ENCODE measurements around the gene TIMM8B. TPM values are rescaled to one million over a fixed set of nuclear protein-coding genes. Genes with fewer than 3 reads are reported as not detected.

TIMM8B gene
- total RNA-seq, 1 experiment from 2014 or later, result 87.3 TPM

- CTCF ChIA-PET, result interaction anchor here (0.6 kb wide), 1 partner anchor 238 kb away, joined by 3 read pairs; no protein-coding TSS in a partner anchor
Observed at GRCh38 chr11:112042161-112042960, 44.2 kb downstream of the TIMM8B start.

GRCh38 chr11:112037527-112037926, 49.0 kb downstream of the TIMM8B start:
- TF ChIP-seq, protein P1, sequence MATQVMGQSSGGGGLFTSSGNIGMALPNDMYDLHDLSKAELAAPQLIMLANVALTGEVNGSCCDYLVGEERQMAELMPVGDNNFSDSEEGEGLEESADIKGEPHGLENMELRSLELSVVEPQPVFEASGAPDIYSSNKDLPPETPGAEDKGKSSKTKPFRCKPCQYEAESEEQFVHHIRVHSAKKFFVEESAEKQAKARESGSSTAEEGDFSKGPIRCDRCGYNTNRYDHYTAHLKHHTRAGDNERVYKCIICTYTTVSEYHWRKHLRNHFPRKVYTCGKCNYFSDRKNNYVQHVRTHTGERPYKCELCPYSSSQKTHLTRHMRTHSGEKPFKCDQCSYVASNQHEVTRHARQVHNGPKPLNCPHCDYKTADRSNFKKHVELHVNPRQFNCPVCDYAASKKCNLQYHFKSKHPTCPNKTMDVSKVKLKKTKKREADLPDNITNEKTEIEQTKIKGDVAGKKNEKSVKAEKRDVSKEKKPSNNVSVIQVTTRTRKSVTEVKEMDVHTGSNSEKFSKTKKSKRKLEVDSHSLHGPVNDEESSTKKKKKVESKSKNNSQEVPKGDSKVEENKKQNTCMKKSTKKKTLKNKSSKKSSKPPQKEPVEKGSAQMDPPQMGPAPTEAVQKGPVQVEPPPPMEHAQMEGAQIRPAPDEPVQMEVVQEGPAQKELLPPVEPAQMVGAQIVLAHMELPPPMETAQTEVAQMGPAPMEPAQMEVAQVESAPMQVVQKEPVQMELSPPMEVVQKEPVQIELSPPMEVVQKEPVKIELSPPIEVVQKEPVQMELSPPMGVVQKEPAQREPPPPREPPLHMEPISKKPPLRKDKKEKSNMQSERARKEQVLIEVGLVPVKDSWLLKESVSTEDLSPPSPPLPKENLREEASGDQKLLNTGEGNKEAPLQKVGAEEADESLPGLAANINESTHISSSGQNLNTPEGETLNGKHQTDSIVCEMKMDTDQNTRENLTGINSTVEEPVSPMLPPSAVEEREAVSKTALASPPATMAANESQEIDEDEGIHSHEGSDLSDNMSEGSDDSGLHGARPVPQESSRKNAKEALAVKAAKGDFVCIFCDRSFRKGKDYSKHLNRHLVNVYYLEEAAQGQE (IDR thresholded peaks at IDR 0.05; ENCODE audit: insufficient read depth in 1 of 2, low read depth in 2 of 2, low read length in 1 of 2), result no peak
- no peak for TF ChIP-seq TCF7L2 (IDR thresholded peaks at IDR 0.05; ENCODE audit: low read depth, low read length)
- no peak for TF ChIP-seq SIN3A (IDR thresholded peaks at IDR 0.05; ENCODE audit: borderline replicate concordance, insufficient read depth, low read depth, low read length)
- TF ChIP-seq POLR2AphosphoS5 (IDR thresholded peaks at IDR 0.05; ENCODE audit: low read depth, low read length), result no peak
- TF ChIP-seq, protein P2, sequence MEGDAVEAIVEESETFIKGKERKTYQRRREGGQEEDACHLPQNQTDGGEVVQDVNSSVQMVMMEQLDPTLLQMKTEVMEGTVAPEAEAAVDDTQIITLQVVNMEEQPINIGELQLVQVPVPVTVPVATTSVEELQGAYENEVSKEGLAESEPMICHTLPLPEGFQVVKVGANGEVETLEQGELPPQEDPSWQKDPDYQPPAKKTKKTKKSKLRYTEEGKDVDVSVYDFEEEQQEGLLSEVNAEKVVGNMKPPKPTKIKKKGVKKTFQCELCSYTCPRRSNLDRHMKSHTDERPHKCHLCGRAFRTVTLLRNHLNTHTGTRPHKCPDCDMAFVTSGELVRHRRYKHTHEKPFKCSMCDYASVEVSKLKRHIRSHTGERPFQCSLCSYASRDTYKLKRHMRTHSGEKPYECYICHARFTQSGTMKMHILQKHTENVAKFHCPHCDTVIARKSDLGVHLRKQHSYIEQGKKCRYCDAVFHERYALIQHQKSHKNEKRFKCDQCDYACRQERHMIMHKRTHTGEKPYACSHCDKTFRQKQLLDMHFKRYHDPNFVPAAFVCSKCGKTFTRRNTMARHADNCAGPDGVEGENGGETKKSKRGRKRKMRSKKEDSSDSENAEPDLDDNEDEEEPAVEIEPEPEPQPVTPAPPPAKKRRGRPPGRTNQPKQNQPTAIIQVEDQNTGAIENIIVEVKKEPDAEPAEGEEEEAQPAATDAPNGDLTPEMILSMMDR (IDR thresholded peaks at IDR 0.05), result no peak
- BruUV-seq (replicated peaks), result no TSS peak

More at GRCh38 chr11:112042161-112042960, 44.2 kb downstream of the TIMM8B start:
- Histone ChIP-seq H3K27me3 (ENCODE audit: control insufficient read depth, insufficient read depth, low read length) (no peaks in the 10 kb centered on the region), H3K36me3 (ENCODE audit: control insufficient read depth, insufficient read depth, low read length) (peaks cover 38% of the 10 kb centered on the region), H3K27ac (ENCODE audit: low read length) (no peak overlapping the region), H3K9me3 (ENCODE audit: control insufficient read depth, insufficient read depth, low read depth, low read length) (no peaks in the 10 kb centered on the region), H3K4me3 (ENCODE audit: low read depth in 2 of 2, low read length in 2 of 2) (no peak overlapping the region), H3K4me1 (ENCODE audit: control insufficient read depth, insufficient read depth, low read length) (no peaks in the 10 kb centered on the region)
- no peak for DNase-seq (ENCODE audit: low read depth, low spot score)
- TF ChIP-seq SIN3A (IDR thresholded peaks at IDR 0.05; ENCODE audit: borderline replicate concordance, insufficient read depth, low read depth, low read length) (no peak), TCF7L2 (IDR thresholded peaks at IDR 0.05; ENCODE audit: low read depth, low read length) (no peak), POLR2AphosphoS5 (IDR thresholded peaks at IDR 0.05; ENCODE audit: low read depth, low read length) (no peak)
- TF ChIP-seq, protein P1 (IDR thresholded peaks at IDR 0.05; ENCODE audit: insufficient read depth in 1 of 2, low read depth in 2 of 2, low read length in 1 of 2), result no peak
- TF ChIP-seq, protein P2 (IDR thresholded peaks at IDR 0.05), result no peak
- POLR2A ChIA-PET, result no interaction called here
- no TSS peak for BruUV-seq (replicated peaks)
- no peak for ATAC-seq
- in situ Hi-C loops (cut with HindIII; ENCODE audit: low pct_unique_long_range_greater_than_20kb, low sequenced_read_pairs) (no loop called here), intact Hi-C loops (cut with micrococcal nuclease; ENCODE audit: unreplicated experiment) (no loop called here)

More at GRCh38 chr11:112037527-112037926, 49.0 kb downstream of the TIMM8B start:
- no peaks in the 10 kb centered on the region for H3K27me3 ChIP-seq (ENCODE audit: control insufficient read depth, insufficient read depth, low read length)
- H3K27ac ChIP-seq (ENCODE audit: low read length), result no peak overlapping the region
- no peak for ATAC-seq
- ChIA-PET POLR2A (interaction anchor here (0.6 to 0.7 kb wide), 2 partner anchors 9 to 12 kb away, joined by 9 to 10 read pairs; partner anchors contain the start of gene DLAT), CTCF (no interaction called here)
- intact Hi-C loops (cut with micrococcal nuclease; ENCODE audit: unreplicated experiment) (no loop called here), in situ Hi-C loops (cut with HindIII; ENCODE audit: low pct_unique_long_range_greater_than_20kb, low sequenced_read_pairs) (no loop called here)
- no peaks in the 10 kb centered on the region for H3K4me1 ChIP-seq (ENCODE audit: control insufficient read depth, insufficient read depth, low read length)
- DNase-seq (ENCODE audit: low read depth, low spot score), result no peak
- H3K36me3 ChIP-seq (ENCODE audit: control insufficient read depth, insufficient read depth, low read length), result peaks cover 38% of the 10 kb centered on the region
- H3K4me3 ChIP-seq (ENCODE audit: low read depth in 2 of 2, low read length in 2 of 2), result no peak overlapping the region
- no peaks in the 10 kb centered on the region for H3K9me3 ChIP-seq (ENCODE audit: control insufficient read depth, insufficient read depth, low read depth, low read length)

Data from Panc1 (cell line).